NB4 (cell line): ENCODE measurements around the gene EPGN.

ENCODE experiments used
- POLR2A ChIP-seq: IDR thresholded peaks from 2 replicates; pipeline ENCODE4 v1.6.1; 2011; ENCODE audit warnings: mild to moderate bottlenecking; ENCODE audit not compliant: insufficient read length; ENCODE audit errors: extremely low read depth
- TF ChIP-seq, protein P1 (sequence below): IDR thresholded peaks from one replicate; pipeline ENCODE4 v1.5.1; 2012; ENCODE audit warnings: low read depth, low read length
- TF ChIP-seq, protein P2 (sequence below): IDR thresholded peaks from 2 replicates; pipeline ENCODE4 v1.6.1; 2011; ENCODE audit warnings: low read depth, low read length

DNA sequence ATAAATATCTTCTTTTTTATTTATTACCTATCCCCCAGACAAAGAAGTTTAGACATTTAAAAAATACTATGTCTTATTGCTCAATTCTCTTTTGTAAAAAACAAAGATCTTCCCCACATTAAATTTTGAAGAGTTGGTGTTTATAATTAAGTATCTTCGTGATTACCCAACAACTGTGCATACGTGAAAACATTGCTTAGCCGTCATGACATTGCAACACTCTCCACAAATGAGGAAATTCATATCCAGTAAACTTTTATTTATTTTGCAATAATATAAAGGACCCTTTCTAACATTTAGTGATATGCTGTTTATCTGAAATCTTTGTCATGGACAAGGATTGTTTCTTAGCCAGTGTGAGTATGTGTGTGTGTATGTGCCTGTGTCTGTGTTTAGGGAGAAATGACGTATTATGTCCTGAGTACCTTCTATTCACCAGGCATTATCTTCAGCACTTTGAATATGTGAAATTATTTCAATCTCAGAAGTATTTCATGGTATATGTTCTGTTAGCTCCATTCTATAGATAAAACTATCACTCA lies 30.6 kb downstream of the EPGN start:
- no peak for TF ChIP-seq POLR2A
- TF ChIP-seq, protein P1, sequence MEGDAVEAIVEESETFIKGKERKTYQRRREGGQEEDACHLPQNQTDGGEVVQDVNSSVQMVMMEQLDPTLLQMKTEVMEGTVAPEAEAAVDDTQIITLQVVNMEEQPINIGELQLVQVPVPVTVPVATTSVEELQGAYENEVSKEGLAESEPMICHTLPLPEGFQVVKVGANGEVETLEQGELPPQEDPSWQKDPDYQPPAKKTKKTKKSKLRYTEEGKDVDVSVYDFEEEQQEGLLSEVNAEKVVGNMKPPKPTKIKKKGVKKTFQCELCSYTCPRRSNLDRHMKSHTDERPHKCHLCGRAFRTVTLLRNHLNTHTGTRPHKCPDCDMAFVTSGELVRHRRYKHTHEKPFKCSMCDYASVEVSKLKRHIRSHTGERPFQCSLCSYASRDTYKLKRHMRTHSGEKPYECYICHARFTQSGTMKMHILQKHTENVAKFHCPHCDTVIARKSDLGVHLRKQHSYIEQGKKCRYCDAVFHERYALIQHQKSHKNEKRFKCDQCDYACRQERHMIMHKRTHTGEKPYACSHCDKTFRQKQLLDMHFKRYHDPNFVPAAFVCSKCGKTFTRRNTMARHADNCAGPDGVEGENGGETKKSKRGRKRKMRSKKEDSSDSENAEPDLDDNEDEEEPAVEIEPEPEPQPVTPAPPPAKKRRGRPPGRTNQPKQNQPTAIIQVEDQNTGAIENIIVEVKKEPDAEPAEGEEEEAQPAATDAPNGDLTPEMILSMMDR, result no peak
- TF ChIP-seq, protein P2, sequence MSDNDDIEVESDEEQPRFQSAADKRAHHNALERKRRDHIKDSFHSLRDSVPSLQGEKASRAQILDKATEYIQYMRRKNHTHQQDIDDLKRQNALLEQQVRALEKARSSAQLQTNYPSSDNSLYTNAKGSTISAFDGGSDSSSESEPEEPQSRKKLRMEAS, result no peak
